Measurements from ENCODE around the gene NAPG.
"Not testable (repeated sequence)": the region's sequence is repeated elsewhere in the genome, so short reads cannot be mapped to it uniquely, and the experiment has no call there.

The NAPG gene

GRCh38 chr18:10525697-10526560 lies at the start of gene NAPG:
Gene NAPG (plus strand): TSS chr18:10526027. CDS start chr18:10526103, 76 bp downstream.
- DNase-seq (ENCODE audit: low read depth) = peak; percentile 75

DNA sequence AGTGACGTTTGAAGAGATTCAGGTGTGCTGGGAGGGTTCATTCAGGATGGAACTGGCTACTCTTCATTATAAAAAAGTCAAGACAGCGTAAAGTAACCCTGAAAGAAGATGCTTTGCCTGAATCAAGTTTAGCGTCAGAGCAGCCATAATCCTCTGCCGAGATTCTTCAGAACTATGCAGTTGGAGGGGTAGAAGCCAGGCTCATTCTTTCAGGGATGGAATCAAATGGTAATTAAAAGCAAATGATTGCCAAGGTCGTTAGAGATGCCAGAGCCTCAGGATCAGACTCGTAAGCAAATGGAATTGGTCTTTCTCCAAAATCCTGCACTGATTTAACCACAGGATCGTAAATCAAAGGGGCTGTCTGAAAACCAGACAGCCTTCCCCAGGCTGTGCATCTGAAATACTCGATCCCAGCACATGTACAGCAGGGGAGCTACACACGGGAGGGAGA lies 49.5 kb upstream of the NAPG start:
- no peak for DNase-seq (ENCODE audit: low read depth)

- no peak for DNase-seq (ENCODE audit: low read depth)
These were observed 48.5 kb upstream of the NAPG start for GRCh38 chr18:10477121-10477862.

- DNase-seq (ENCODE audit: low read depth) = no peak
These were observed 48.0 kb upstream of the NAPG start for GRCh38 chr18:10477863-10478260.

DNA sequence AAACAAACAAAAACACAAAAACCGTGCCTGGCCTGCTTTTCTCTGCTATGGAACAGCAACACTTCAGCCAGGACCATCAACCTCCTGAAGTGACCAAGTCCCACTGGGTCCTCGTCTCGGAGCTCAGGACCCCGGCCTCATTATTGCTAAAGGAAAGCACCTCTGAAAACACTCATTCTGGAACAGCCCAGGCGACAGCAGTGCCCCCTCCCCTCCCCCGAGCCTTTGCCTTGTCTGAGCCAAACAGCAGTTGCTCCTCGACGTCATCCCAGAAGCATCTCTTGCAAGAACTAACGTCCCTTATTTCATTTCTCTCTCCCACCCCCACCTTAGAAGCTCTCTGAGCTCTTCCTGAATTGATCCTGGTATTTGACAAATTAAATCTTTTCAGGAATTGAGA lies 44.0 kb upstream of the NAPG start:
- DNase-seq (ENCODE audit: low read depth) = no peak

DNA sequence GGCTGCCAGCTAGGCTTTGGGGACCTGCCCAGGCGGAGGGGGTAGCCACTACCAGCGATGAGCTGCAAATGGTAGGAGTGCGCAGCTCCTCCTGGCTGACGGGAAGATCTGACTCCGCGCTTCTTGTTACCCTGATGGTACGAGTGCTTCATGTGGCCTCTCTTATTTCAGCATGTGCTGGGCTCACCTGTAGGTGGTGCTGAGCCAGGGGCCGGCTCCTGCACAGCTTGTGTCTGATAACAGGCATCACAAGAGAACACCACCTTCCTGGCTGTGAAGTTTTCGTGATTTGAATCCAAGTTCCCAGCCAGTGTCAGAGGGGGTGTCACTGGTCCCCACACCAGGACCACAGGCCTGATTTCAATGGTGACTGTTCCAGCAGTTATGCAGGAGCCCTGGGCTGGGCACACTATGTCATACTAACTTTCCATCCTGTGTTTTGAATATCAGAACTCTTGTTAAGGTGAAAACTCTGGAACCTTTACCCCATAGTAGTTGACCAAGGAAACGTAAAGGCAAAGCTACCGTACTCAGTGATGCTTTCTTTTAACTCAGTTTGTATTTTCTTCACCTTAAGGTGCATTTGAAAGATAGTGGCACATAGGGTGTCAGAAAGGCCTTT lies 43.4 kb upstream of the NAPG start:
- no peak for DNase-seq (ENCODE audit: low read depth)

- no peak for DNase-seq (ENCODE audit: low read depth)
These were observed 42.6 kb upstream of the NAPG start for GRCh38 chr18:10482985-10483949.

GRCh38 chr18:10485475-10485874 lies 40.4 kb upstream of the NAPG start:
- DNase-seq (ENCODE audit: low read depth) = no peak

- DNase-seq (ENCODE audit: low read depth) = no peak
These were observed 39.5 kb upstream of the NAPG start for GRCh38 chr18:10486362-10486761.

DNA sequence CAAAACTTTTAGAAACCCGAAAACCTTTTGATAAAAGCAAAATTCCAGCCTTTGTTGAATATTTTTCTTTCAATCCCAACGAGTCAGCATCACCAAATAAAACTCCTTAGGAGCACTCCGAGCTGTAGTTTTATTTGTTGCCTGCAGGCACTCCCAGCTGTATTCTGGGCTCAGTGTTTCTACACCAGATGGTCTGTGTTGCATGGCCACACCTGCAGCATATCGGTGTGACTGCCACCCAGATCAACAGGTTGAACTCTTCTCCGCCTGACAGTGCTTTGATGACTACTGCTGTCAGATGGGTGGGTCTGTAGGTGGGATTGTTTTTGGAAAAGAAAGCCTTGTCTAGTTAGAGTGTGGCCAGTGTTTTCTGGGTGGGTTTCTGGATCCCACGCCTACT lies 38.7 kb upstream of the NAPG start:
- DNase-seq (ENCODE audit: low read depth) = no peak

DNA sequence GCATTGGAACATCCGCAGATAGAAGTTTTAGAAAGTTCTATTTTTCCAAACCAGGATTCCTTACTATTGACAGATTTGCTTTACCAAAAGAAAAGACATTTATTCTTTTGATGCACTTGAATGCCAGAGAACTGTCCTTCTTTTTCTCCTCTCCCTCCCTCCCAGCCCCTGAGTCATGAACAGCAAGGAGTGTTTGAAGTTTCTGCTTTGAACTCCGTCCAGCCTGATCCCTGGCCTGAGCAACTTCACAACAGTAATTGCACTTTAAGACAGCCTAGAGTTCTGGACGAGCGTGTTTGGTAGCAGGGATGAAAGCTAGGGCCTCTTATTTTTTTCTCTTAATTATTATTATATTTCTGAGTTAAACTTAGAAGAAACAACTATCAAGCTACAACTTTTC lies 37.8 kb upstream of the NAPG start:
- DNase-seq (ENCODE audit: low read depth) = no peak

DNA sequence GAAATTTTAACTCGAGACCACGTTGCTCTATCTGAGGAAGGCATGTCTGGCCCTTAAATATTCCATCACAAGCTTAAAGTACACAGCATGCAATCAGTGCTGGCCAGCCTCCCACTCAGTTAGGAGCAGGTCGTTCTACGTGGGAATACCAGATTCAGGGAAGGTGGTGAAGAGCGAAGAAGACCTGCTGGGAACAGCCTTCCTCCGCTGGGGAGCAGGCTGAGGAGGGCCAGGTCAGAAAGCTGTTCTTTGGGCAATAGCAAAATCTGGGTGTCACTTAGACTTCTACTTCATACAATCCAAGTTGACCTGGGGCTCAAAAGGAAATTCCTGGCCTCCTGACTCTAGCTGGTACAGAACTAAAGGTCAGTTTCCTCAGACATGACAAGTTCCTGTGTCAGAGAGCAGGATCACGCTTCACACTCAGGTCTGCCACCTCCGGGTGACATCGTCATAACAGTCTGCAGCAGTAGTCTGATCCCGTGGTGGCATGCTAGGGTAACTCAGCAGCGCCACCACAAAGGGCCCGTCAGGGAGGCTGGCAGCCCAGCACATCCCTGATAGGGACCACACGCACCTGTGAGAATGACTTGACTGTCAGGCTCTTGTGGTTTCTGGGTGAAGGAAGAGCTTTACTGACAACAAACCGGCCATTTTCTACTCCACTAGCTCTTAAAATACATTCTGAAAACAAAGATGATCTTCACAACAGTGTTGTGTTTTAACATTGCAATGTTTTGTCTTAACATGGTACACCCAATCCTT lies 35.2 kb upstream of the NAPG start:
- peak; percentile 5 for DNase-seq (ENCODE audit: low read depth)

DNA sequence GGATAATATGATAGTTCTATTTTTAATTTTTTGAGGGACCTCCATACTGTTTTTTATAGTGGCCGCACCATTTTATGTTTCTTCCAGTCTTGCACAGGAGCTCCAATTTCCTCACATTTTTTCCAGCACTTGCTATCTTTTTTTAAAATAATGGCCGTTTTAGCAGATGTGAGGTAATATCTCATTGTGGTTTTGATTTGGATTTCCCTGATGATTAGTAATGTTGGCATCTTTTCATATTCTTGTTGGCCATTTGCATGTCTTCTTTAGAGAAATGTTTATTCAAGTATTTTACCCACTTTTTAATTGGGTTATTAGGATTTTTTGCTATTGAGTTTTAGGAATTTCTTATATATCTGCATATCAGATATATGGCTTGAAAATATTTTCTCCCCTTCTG lies 29.9 kb upstream of the NAPG start:
- DNase-seq (ENCODE audit: low read depth) = no peak

- DNase-seq (ENCODE audit: low read depth) = no peak
These were observed 28.5 kb upstream of the NAPG start for GRCh38 chr18:10497206-10497749.

GRCh38 chr18:10499230-10499629 lies 26.6 kb upstream of the NAPG start:
- DNase-seq (ENCODE audit: low read depth) = no peak

GRCh38 chr18:10500038-10500437 lies 25.8 kb upstream of the NAPG start:
- no peak for DNase-seq (ENCODE audit: low read depth)

DNA sequence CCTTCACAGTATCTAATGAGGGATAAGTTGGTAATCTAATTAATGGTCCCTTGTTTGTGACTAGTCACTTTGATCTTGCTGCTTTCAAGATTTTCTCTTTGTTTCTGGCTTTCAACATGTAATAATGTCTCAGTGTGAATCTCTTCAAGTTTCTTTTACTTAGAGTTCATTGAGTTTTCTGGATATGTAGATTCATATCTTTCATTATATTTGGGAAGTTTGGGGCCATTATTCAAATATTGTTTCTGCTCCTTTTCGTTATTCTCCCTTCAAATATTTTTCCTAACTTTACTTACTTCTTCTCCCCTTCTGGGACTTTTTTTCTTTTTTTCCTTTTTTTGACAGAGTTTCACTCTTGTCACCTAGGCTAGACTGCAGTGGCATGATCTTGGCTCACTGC lies 21.1 kb upstream of the NAPG start:
- DNase-seq (ENCODE audit: low read depth) = no peak

- not testable (repeated sequence) for DNase-seq (ENCODE audit: low read depth)
These were observed 19.9 kb upstream of the NAPG start for GRCh38 chr18:10505892-10506291.

DNA sequence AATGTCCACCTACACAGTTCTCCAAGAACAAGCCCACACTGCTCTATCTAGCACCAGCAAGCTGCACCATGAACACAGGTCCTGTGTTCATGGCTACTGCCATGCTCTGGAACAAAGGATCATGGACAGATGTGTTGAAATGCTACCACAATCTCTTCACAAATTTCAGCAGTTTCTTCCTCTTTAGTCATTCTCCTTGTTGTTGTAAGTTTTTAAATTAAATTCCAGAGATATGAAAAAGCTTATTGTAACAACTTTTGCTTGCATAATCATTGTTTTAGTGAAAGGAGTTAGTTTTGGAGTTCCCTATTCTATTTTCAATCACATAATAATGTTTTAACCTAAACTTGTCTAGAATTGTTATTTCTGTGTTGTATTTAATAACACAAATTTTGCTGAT lies 17.2 kb upstream of the NAPG start:
- no peak for DNase-seq (ENCODE audit: low read depth)

- no peak for DNase-seq (ENCODE audit: low read depth)
These were observed 14.6 kb upstream of the NAPG start for GRCh38 chr18:10511236-10511635.

GRCh38 chr18:10514082-10514481 lies 11.7 kb upstream of the NAPG start:
- no peak for DNase-seq (ENCODE audit: low read depth)
